Activated CD8-positive, alpha-beta T cell treated with anti-CD3 and anti-CD28 coated beads for 36 hours (primary cell): ENCODE measurements around the gene MBD3. TPM values are rescaled to one million over a fixed set of nuclear protein-coding genes. Genes with fewer than 3 reads are reported as not detected.

Experiments used
- ATAC-seq: fragments of 200-7000 bp; cut with Tn5 transposase; one replicate; pipeline ENCODE4 v1.10.0; 2021; ENCODE audit warnings: mild to moderate bottlenecking, moderate library complexity
- CTCF ChIA-PET: fragments of 350-600 bp; sonication (Branson Sonifier 250); formaldehyde crosslinking; loops from one replicate; lab custom pipeline; 2021; ENCODE audit warnings: antibody characterized with exemption; lab: Charles Lee
- POLR2A ChIA-PET: fragments of 350-600 bp; sonication (Branson Sonifier 250); formaldehyde crosslinking; loops from one replicate; lab custom pipeline; 2021; ENCODE audit warnings: antibody characterized with exemption; lab: Charles Lee
- DNase-seq: peaks from one replicate; pipeline ENCODE4 v3.0.0-alpha.2; 2020
- H3K27ac Mint-ChIP-seq: one replicate; pipeline ENCODE4 v1.8.0; 2021; ENCODE audit warnings: mild to moderate bottlenecking, mixed read lengths
- H3K27me3 Mint-ChIP-seq: one replicate; pipeline ENCODE4 v1.8.0; 2021; ENCODE audit warnings: mixed read lengths
- H3K36me3 Mint-ChIP-seq: one replicate; pipeline ENCODE4 v1.8.0; 2021; ENCODE audit warnings: low read depth, mixed read lengths
- H3K4me1 Mint-ChIP-seq: one replicate; pipeline ENCODE4 v1.8.0; 2021; ENCODE audit warnings: low read depth, mixed read lengths
- H3K4me3 Mint-ChIP-seq: one replicate; pipeline ENCODE4 v1.8.0; 2021; ENCODE audit warnings: mild to moderate bottlenecking, moderate library complexity, mixed read lengths
- H3K9me3 Mint-ChIP-seq: one replicate; pipeline ENCODE4 v1.8.0; 2021; ENCODE audit warnings: mixed read lengths
- intact Hi-C: fragments of 100-400 bp; cut with micrococcal nuclease; formaldehyde crosslinking; loops from one replicate; pipeline ENCODE4 v1.10.0; 2022
- total RNA-seq, 2 experiments: library from RNA; stranded (reverse); gene quantifications; one replicate each; pipeline ENCODE4 v1.2.3, GENCODE V29; 2021
- TF ChIP-seq, protein P1 (sequence below): fragments of 200-600 bp; IDR thresholded peaks from one replicate; pipeline ENCODE4 v1.8.0; 2022; ENCODE audit warnings: antibody characterized with exemption, mild to moderate bottlenecking

Gene MBD3
- total RNA-seq, 2 experiments from 2014 or later = 87.8 to 92.5 TPM

DNA sequence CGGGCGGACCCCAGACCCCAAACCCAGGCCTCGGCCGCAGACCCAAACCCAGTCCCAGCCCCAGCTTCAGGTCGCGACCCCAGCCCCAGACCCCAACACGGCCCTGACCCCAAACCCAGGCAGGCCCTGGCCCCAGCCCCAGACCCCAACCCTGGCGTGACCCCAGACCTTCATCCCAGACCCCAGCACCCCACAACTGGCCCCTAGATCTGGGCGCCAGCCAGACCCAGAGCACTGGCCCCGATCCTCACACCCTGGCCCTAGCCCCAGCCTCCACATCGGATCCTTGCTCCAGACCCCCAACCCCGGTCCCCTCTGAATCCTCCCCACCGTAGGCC lies 7.5 kb downstream of the MBD3 start:
- intact Hi-C loops = no loop called here
- no peak for DNase-seq
- no peaks in the 10 kb centered on the region for H3K9me3 Mint-ChIP-seq
- peaks cover 16% of the 10 kb centered on the region for H3K4me1 Mint-ChIP-seq
- ChIA-PET CTCF (no interaction called here), POLR2A (no interaction called here)
- no peak overlapping the region for H3K4me3 Mint-ChIP-seq
- H3K27me3 Mint-ChIP-seq = no peaks in the 10 kb centered on the region
- no peak overlapping the region for H3K27ac Mint-ChIP-seq
- no peak for ATAC-seq
- TF ChIP-seq, protein P1, sequence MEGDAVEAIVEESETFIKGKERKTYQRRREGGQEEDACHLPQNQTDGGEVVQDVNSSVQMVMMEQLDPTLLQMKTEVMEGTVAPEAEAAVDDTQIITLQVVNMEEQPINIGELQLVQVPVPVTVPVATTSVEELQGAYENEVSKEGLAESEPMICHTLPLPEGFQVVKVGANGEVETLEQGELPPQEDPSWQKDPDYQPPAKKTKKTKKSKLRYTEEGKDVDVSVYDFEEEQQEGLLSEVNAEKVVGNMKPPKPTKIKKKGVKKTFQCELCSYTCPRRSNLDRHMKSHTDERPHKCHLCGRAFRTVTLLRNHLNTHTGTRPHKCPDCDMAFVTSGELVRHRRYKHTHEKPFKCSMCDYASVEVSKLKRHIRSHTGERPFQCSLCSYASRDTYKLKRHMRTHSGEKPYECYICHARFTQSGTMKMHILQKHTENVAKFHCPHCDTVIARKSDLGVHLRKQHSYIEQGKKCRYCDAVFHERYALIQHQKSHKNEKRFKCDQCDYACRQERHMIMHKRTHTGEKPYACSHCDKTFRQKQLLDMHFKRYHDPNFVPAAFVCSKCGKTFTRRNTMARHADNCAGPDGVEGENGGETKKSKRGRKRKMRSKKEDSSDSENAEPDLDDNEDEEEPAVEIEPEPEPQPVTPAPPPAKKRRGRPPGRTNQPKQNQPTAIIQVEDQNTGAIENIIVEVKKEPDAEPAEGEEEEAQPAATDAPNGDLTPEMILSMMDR = no peak
- H3K36me3 Mint-ChIP-seq = peaks cover 27% of the 10 kb centered on the region

DNA sequence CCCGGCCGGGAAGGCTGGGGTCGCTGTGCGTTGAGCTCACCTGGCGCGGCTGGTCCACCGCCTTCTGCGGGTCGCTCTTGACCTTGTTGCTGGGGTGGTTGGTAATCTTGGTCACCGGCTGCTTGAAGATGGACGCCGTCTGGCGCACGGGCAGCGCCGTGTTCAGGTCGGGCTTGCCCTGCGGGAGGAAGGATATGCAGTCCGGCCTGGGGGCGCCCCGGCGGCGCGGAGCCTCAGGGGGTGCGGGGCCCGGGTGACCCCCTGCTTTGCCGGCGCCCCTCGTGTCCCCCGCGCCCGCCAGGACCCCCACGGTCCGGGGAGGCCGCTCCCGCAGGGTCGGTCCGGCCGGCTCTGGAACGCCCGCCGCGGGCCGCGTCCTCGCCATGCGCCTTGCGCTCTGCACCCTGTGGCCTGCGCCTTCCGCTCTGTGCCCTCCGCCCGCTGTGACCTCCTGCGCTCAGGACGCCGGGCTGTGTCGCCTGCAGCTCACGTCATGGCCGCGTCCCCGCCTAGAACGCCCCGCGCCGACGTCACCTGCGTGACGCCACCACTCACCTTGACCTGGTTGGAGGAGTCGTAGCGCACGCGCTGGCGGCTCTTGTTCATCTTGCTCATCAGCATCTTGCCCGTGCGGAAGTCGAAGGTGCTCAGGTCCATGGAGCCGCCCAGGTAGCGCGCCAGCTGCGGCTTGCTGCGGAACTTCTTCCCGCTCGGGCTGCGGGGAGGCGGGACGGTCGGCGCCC lies 8.0 kb downstream of the MBD3 start:
- Mint-ChIP-seq H3K4me3 (no peak overlapping the region), H3K4me1 (peaks cover 14% of the 10 kb centered on the region), H3K36me3 (peaks cover 29% of the 10 kb centered on the region), H3K9me3 (no peaks in the 10 kb centered on the region), H3K27me3 (no peaks in the 10 kb centered on the region), H3K27ac (no peak overlapping the region)
- intact Hi-C loops = no loop called here
- TF ChIP-seq, protein P1 = no peak
- POLR2A ChIA-PET = interaction anchor here (1.2 kb wide), 1 partner anchor 49 kb away, joined by 3 read pairs; no protein-coding TSS in a partner anchor
- no peak for DNase-seq
- no peak for ATAC-seq
- CTCF ChIA-PET = no interaction called here

DNA sequence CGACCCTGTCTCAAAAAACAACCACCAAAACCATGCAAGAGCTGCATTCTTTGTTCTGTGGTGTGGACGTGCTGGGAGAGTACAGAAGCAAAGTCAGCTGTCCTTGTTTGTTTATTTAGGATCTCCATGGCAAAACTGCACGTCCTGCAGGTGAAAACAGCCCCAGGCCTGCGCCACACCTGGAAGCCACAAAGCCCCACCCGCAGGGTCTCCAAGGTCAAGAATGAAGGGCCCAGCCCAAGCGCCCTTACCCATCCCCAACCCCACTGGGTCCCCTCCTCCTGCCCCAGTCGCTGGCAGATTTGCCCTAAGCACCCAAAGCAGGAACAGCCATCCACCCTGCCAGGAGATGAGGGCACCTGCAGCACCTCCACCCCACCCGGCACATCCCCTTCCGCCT lies 10.5 kb downstream of the MBD3 start:
- DNase-seq = no peak
- intact Hi-C loops = no loop called here
- Mint-ChIP-seq H3K27ac (no peak overlapping the region), H3K27me3 (no peaks in the 10 kb centered on the region), H3K36me3 (peaks cover 28% of the 10 kb centered on the region), H3K9me3 (no peaks in the 10 kb centered on the region), H3K4me3 (no peak overlapping the region), H3K4me1 (peaks cover 6% of the 10 kb centered on the region)
- TF ChIP-seq, protein P1 = no peak
- ATAC-seq = no peak
- CTCF ChIA-PET = no interaction called here
- POLR2A ChIA-PET = interaction anchor here (1.3 to 1.4 kb wide), 2 partner anchors 8 to 32 kb away, joined by 4 to 6 read pairs; no protein-coding TSS in a partner anchor

DNA sequence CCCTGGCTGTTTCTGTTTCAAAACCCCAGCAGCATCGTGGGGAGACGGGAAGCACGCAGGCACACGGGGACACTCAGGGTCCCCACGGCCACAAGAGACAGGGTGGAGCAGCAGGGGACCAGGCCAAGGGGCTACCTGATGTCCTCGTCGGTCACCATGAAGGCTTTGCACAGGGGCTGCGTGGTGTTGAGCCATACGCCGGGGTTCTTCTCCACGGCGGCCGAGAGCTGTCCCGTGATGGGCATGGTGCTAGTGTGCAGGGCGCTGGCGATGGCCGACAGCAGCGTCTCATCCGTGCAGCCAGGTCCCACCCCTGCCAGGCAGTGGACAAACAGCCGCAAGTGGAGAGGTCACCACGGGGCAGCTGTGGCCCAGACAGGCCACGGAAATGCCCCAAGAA lies 11.7 kb downstream of the MBD3 start:
- ChIA-PET CTCF (interaction anchor here (1.0 kb wide), 1 partner anchor 35 kb away, joined by 3 read pairs; no protein-coding TSS in a partner anchor), POLR2A (interaction anchor here (1.3 kb wide), 1 partner anchor 10 kb away, joined by 6 read pairs; no protein-coding TSS in a partner anchor)
- Mint-ChIP-seq H3K4me1 (peaks cover 2% of the 10 kb centered on the region), H3K27me3 (no peaks in the 10 kb centered on the region), H3K27ac (no peak overlapping the region), H3K4me3 (no peak overlapping the region), H3K9me3 (no peaks in the 10 kb centered on the region), H3K36me3 (peaks cover 27% of the 10 kb centered on the region)
- DNase-seq (no peak), ATAC-seq (no peak)
- intact Hi-C loops = no loop called here
- TF ChIP-seq, protein P1 = no peak

DNA sequence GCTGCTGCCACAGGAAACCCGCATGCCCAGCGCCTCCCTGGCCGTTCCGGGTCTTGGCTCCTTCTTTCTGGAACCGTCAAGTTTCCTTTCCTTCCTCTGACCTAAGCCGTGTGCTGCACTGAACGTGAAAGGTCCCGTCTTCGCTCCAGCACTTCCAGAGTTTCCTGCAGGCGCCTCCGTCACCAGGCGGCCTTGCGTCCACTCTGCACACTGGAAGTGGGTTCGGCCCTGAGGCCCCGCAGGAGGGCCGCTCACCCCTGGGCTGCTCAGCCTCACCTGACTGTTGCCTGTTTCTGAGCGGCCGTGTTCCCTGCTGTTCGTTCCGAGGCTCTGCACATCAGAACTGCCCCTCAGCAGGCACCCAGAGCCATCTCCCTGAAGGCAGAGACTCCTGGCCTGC lies 12.3 kb downstream of the MBD3 start:
- no peak for DNase-seq
- Mint-ChIP-seq H3K27me3 (no peaks in the 10 kb centered on the region), H3K4me1 (no peaks in the 10 kb centered on the region), H3K27ac (no peak overlapping the region), H3K4me3 (no peak overlapping the region), H3K36me3 (peaks cover 21% of the 10 kb centered on the region), H3K9me3 (no peaks in the 10 kb centered on the region)
- intact Hi-C loops = no loop called here
- POLR2A ChIA-PET = no interaction called here
- CTCF ChIA-PET = no interaction called here
- no peak for ATAC-seq
- TF ChIP-seq, protein P1 = no peak
